DMS114 treated with DMSO at 0.1 percent for 48 hours (cell line): Measurements from ENCODE around the gene FATE1.

Source experiments
- DNase-seq: peaks from one replicate; lab custom pipeline; 2025; ENCODE audit not compliant: unreplicated experiment; lab: John Stamatoyannopoulos, UW

The FATE1 gene

GRCh38 chrX:151741606-151742005 is 25.8 kb downstream of the FATE1 start:
- no peak for DNase-seq

DNA sequence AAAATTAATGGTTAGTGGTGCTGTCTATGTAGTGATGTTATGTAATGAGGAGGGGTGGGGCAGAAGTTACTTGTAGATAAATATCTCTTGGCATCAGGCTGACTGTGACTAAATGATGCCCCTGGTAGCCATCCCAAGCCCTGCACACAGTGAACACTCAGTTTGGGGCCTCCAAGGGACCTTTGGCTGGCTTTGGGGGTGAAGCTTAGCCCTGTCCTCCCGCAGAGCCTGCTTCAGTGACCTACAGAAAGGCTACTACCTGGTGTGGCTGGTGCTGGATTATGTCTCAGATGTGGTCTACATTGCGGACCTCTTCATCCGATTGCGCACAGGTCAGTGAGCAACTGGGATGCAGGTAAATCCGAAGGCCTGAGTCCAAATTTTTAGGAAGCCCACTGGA is 26.5 kb downstream of the FATE1 start:
- no peak for DNase-seq

DNA sequence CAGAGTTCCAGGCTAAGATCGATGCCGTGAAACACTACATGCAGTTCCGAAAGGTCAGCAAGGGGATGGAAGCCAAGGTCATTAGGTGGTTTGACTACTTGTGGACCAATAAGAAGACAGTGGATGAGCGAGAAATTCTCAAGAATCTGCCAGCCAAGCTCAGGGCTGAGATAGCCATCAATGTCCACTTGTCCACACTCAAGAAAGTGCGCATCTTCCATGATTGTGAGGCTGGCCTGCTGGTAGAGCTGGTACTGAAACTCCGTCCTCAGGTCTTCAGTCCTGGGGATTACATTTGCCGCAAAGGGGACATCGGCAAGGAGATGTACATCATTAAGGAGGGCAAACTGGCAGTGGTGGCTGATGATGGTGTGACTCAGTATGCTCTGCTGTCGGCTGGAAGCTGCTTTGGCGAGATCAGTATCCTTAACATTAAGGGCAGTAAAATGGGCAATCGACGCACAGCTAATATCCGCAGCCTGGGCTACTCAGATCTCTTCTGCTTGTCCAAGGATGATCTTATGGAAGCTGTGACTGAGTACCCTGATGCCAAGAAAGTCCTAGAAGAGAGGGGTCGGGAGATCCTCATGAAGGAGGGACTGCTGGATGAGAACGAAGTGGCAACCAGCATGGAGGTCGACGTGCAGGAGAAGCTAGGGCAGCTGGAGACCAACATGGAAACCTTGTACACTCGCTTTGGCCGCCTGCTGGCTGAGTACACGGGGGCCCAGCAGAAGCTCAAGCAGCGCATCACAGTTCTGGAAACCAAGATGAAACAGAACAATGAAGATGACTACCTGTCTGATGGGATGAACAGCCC is 28.0 kb downstream of the FATE1 start:
- no peak for DNase-seq

GRCh38 chrX:151745651-151746050 is 29.8 kb downstream of the FATE1 start:
- no peak for DNase-seq

GRCh38 chrX:151746502-151746901 is 30.7 kb downstream of the FATE1 start:
- no peak for DNase-seq

GRCh38 chrX:151750511-151750910 is 34.7 kb downstream of the FATE1 start:
- DNase-seq = no peak

DNA sequence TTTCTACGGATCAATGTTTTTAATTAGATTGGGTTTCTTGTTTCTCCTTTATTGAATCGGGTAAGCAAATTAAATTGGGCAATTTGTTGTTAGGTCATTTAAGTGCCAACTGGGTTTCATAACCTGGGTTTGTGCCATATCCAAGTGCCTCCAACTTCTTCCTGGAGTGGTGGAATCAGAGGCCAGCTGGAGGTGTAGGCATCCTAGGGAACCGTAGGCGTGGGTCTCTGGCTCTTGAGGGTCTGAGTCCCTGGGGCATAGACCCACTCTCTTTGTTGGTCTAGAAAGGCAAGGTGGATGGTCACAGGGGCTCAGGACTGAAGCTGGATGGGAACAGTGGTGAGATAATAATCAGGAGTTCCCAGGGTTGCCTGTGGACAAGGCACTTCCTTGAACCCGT is 37.0 kb downstream of the FATE1 start:
- DNase-seq = no peak

DNA sequence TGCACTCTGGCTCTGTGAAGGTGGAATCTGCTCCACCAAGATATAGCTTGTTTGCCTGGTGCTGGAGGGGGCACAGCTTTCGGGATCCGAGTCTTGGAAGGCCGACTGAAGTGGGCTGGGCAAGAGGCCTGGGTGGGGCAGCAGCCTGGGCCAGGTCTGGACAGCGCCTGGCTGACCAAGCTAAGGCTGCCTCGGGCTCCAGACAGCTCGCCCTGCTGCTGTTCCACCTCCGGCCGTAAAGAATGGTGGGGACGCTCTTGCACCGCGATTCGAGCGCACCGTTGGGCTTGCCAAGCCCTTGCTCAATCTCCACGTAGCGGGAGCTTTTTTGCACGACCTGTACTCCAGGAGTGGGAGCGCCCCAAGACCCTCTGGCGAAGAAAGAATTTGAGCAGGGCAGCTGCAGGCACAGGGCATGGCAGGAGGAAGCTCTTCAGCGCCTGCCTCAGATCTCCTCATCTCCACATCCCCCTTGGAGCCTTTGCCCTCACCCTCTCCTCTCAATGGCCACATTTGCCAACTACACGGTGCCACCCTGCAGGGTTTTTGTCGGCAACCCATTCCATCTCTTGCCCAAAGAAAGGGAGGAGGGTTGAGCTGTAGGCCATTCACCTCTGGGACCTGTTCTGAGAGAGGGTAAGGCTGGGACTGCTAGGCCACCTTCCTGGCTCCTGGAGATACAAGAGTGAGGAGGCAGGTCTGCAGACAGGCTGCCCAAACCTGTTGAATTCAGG is 37.6 kb downstream of the FATE1 start:
- no peak for DNase-seq

DNA sequence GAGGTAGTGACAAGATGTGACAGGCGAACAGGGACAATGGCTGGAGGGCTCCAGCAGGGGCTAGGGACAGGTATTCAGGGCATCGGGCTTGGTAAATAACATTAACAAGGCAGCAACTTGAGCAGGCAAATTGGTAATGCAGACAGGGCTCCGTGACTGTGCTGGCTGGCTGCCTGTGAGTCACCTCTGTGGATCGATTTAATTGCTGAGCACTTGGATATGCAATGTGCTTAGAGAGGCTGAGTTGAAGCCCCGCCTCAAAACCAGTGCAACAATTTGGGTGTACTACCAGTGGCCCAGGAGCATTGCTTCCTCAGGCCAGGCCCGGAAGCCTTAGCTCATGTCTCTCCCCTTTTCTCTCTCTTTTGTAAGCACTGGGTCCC is 38.2 kb downstream of the FATE1 start:
- DNase-seq = no peak

GRCh38 chrX:151754641-151755215 is 38.9 kb downstream of the FATE1 start:
- no peak for DNase-seq

GRCh38 chrX:151759041-151759708 is 43.3 kb downstream of the FATE1 start:
- DNase-seq = no peak

GRCh38 chrX:151762802-151763201 is 47.0 kb downstream of the FATE1 start:
- no peak for DNase-seq

DNA sequence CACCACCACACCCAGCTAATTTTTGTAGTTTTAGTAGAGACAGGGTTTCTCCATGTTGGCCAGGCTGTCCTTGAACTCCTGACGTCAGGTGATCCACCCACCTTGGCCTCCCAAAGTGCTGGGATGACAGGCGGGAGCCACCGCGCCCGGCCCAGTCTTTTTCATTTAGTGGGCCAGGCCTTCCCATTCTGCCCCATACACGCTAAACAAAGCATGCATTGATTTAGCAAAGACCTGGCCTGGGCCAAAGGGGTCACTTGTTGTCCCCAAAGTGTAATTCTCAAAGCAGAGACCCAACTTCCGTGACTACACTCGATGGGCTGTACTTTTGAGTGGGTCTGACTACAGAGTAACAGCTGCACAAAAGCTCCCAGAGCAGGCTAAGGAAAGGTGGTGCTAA is 47.9 kb downstream of the FATE1 start:
- no peak for DNase-seq

- DNase-seq = no peak
Observed at GRCh38 chrX:151765026-151765425, 49.2 kb downstream of the FATE1 start.

DNA sequence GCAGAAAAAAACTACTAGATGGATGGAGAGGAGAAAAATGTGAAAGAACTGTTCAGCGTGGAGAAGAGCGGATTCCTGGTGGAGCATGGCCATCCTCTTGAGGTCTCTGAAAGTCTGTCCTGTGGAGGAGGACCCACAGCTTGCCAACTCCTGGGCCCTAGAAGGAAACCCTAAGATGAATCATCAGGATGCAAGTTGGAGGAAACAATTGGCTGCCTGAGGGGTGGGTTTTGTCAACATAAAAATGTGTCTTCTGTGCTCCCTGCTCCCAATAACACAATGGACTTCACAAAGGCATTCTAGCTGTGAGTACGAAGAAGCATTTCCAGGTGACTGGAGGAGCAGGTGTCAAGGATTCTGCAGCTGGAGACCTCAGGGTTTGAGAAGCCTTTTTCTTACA is 55.9 kb downstream of the FATE1 start:
- no peak for DNase-seq
